GM21526 (cell line): ENCODE results near the gene KDM4C.
"Not testable (repeated sequence)": the region's sequence is repeated elsewhere in the genome, so short reads cannot be mapped to it uniquely, and the experiment has no call there.

Experiments
- ATAC-seq: cut with Tn5 transposase; IDR thresholded peaks from one replicate; pipeline ENCODE4 v1.9.1; 2021; ENCODE audit warnings: moderate library complexity; ENCODE audit not compliant: unreplicated experiment, low FRiP score

KDM4C gene

DNA sequence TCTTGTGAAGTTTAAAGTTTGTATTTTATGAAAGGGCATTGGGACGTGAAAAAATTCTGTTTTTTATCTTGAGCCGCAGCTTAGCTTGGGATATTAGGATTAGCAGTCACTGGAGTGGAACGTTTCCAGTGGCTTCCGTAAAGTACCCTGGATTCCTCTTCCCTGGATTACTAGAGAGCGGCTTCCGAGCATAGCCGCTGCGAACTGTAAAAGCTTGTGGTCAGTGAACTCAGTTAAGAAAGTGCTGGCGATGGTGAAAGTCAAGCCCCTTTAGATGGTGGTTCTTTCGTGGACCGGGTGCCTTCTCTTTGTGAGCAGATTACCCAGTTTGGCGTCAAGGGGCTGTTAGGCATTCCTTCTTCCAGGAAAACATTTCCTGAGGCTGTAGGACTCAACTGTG lies 168.1 kb downstream of the KDM4C start:
- ATAC-seq, result no peak

DNA sequence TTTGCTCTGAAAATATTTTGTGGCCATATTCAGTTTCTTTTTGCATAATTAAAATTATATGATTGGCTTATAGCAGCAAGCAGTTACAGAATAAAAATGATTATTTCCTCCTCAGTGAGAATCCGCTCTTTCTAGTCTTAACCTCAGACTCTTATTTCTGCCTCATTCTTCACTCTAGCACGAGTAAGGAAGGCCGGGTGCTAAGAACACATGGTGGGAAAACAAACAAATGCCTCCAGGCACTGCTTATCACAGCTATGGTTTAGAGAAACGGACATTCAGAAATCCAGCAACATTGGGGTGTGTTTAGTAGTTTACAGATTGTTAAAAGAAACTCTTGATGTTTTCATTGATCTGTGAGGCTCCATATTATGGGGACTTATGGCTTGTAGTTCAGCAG lies 168.7 kb downstream of the KDM4C start:
- ATAC-seq, result no peak

DNA sequence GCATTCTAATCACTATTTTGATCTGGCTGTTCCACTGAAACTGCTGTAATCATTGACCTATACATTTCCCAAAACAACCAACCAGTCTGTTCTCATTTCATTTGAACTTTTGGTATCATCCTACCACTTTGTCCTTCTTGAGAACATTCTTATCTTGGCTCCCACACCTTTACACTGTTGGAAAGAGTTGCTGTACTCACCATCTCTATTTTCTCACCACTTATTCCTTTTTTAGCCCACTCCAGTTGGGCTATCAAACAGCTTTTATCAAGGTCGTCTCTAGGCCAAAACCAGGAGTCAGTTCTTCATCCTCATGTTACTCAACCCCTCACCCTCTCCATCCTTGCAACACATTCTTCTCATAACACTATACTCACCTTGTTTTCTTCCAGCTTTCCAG lies 170.1 kb downstream of the KDM4C start:
- no peak for ATAC-seq

DNA sequence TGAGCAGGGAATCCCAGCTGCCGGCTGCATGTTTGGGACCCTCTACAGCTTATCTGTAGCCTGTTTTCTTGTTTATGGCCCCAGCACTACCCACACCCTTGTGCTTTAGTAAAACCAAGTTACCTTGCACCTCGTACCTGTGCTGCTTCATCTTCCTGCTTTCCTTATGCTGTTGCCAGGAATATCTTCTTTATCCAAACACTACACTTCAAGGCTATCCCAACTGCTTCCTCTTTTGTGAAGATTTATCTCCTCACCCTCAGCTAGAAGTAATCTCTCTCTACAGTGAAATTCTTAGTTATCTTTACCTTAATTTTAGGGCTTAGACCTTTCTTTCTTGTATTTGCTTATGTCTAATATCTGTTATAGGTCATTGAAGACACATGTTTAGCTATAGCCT lies 171.1 kb downstream of the KDM4C start:
- no peak for ATAC-seq

DNA sequence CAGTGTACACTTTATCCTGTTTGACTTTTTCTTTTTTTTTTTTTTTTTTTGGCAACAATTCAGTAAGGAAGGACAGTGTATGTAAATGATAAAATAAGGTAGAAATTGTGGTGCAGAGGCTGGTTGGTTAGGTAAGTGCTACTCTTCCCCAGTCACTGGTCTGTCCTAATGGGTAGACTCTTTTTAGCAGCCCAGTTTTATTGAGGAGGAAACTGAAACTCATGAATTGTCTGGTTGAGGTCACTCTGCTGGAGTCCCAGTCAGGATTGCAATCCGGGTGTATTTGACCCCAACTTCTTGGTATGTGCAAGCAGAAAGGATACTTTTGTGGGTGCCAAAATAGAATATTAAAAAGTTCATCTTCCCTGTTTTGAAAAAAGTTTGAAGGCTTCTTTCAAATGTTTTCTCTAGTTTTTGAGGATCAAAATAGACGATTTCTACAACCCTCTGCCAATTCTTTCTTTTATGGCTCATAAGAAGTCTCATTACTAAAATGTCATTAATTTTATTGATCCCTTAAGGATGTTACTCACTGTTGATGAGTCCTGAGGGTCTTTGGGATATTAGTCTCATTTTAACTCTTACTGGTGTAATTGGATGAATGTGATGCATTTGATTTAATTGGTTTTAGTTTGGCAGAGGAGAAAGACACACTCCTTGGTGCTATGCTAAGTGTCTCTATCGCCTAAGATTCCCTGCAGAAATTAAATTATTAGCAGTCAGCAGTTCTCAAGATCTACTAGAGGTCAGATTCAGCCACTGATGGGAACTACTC lies 171.9 kb downstream of the KDM4C start:
- no peak for ATAC-seq

DNA sequence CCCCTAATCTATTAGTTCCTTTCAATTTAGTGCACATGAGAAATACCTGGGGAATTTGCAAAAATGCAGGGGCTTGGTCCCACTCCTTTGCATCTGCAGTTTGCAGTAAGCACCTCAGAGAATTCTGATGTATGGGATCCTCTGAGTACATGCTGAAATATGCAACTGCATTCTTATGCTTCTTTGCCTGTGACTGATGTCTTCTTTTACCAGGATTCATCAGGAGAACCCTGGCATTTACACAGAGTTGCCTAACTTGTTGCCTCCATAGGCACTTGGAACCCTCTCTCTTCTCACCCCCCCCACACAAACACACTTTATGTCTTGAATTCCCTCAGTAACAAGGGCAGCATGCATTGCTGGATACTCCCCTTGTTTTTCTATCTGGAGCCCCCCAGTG lies 173.1 kb downstream of the KDM4C start:
- ATAC-seq, result no peak

DNA sequence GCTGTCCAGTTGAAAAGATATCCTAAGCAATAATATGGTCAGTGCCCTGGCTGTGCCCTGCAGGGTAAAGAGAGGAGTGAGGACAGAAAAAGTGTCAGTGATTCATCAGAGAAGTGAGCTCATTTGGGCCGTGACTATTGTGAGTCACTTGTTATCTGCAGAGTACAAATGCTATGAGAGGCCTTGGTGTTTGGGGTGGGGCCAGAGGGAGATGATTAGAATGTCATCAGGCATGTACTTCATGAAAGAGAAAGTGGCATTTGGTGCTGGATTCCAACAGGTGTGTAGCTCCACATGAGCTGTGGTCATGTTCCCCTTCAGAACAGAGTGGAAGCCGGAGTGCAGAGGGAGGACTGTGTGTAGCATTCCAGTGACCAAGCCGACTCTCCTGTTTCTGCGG lies 174.1 kb downstream of the KDM4C start:
- no peak for ATAC-seq

DNA sequence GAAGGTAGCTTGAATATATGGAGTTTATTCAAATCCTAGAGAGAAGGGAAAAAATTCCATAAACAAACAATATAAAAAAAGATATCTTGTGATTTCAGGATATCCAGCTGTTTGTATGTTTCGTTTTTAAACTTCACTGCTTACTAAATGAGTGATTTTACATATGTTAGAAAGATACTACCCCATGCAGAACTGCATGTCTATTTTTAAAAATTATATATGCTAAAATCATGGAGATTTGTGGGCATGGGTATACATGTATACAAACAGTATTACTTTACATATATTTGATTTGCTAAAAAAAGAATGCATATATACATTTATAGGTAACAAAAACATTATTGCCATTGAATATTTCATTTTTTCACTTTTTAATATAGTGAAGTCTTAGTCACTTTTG lies 178.3 kb downstream of the KDM4C start:
- no peak for ATAC-seq

DNA sequence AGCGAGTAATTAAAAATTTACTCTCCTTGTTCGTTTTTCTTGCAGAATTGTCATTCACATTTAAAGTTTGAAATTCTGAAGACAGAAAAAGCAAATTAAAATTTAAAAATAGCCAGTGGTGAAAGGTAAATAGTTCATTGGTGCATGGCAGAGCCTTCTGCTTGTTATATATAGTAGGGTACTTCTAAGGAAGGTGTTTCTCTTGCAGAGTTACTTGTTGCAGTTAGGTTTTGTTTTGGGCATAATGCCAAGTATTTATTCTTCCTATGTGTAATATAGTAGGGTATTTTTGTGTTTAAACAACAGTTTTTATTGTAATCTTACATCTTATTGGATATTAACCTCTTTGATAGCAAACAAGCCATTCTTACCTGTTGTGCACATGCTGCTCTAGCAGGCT lies 179.4 kb downstream of the KDM4C start:
- ATAC-seq, result no peak

DNA sequence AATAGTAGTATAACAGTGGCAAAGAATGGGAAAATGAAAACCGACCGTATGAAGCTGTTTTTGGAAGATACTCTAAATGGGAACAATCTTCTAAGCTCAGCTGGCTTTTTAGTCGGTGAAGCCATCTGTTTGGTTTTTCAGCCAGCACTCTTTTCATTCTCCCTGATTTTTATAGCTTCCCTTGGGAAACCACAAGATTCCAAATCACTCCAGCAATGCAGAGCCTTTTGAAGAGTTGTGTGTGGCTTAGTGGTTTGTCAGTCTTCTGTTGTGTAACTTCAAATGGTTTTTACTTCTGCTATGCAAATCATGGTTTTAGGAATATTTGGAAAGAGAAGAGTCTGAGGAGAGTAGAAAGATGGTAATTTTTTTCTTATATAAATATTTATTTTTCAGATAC lies 180.7 kb downstream of the KDM4C start:
- ATAC-seq, result no peak

DNA sequence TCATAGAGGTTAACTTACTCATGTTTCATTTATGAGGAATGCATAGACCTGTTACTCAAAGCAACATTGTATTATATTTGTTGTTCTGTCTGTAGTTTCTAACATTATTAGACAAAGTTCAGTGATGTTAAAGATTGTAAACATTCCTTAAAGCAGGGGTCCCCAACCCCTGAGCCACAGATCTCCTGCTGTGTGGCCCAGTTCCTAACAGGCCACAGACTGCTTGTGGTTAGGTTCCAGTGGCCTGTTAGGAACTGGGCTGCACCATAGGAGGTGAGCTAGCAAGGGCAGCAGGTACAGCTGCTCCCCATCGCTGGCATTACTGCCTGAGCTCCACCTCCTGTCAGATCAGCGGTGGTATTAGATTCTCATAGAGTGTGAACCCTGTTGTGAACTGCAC lies 181.1 kb downstream of the KDM4C start:
- ATAC-seq, result no peak

DNA sequence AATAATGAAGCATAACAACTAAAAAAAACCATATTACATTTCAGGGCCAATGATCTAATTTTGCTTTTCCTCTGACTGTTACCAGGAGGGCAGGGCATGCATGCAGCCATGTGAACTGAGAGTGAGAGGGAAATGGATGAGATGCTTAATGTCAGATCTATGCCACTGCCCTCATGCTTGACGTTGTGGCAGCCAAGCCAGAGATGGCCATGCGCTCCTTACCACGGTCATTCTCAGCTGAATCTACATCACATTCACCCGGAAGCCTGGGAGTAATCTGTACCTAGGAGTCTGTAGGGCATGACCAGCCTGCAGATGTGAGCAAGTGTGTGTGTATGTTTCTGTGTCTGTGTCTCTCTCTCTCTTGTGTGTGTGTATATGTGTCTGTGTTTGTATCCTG lies 183.7 kb downstream of the KDM4C start:
- no peak for ATAC-seq

DNA sequence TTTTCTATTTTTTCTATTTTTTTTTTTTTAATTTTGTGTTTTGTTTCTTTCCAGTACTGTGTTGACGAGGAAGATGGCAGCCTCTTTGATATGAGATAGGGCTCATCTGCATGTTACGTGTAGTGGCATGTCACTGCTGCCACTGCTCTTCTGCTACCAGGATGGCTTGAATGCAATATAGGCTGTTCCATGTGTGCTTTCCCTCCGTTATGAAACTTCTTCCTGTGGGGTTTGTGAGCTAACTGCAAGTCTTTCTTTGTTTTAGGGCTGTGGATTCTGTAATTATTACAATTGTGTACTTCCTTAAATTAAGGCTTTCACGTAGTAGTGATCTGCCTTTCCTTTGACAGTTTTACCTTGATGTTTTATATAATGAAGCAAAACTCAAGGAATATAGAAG lies 184.6 kb downstream of the KDM4C start:
- ATAC-seq, result no peak

DNA sequence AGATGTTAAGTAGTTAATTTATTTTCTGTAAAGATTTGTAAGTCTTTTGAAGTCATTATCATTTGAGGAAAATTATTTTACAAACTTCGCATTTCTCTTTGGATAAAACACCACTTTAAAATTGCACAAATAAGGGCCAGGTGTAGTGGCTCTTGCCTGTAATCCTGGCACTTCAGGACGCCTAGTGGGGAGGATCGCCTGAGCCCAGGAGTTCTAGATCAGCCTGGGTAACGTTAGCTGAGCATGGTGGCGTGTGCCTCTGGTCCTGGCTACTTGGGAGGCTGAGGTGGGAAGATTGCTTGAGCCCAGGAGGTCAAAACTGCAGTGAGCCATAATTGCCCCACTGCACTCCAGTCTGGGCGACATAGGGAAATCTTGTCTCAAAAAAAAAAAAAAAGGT lies 185.5 kb downstream of the KDM4C start:
- no peak for ATAC-seq

DNA sequence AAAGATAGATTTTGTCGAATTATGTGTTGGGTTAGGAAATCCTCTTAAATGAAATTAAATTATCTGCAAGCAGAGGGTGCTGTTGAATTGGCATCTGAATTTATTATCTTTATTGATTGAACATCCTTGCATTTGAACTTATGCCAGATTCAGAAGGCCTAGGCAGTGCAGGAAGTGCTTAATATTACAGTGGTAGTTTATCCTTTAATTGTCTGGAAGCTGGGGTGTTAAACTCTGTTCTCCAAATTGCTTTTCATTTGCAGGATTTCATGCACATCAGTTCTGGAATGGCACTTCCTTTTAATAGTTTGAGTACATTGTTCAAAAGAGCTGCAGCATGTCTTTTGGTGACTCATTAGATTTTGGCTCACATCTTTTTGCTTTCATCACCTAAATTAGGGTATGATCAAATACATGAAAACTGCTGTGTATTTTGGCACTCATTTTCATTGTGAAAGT lies 186.3 kb downstream of the KDM4C start:
- ATAC-seq, result no peak

DNA sequence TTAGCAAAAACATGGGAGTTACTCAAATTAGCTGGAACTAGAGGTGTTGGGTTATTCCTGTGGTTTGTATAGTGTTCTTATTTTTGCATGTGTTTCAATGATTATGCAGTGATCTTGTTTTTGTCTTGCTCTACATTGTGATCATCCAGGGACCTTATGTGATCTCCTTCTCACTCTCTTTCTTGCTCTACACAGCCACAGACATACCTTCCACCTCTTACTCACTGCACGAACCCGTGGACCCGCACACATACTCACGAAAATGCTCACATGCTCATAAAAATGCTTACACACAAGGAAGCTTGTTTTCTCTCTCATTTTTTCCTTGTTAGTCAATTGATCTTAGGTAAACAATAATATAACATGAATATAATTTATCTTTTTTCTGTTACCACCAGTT lies 187.1 kb downstream of the KDM4C start:
- no peak for ATAC-seq

DNA sequence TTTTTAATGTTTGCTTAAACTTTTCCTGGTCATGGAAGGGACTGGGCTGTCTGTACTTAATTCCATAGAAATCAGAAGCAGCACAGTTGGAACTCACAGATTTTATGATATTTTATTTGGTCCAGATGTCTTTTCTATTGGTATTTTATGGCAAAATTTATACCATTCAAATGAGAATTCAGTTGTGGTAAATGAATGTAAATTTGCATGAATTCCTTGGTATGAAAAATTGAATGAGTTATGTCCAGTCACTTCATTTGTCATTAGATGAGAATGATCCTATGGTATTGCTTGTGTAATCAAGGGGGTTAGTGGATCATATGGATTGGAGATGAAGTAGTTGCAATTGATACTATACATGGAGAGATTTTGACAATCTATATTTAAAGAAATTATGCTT lies 188.0 kb downstream of the KDM4C start:
- no peak for ATAC-seq

DNA sequence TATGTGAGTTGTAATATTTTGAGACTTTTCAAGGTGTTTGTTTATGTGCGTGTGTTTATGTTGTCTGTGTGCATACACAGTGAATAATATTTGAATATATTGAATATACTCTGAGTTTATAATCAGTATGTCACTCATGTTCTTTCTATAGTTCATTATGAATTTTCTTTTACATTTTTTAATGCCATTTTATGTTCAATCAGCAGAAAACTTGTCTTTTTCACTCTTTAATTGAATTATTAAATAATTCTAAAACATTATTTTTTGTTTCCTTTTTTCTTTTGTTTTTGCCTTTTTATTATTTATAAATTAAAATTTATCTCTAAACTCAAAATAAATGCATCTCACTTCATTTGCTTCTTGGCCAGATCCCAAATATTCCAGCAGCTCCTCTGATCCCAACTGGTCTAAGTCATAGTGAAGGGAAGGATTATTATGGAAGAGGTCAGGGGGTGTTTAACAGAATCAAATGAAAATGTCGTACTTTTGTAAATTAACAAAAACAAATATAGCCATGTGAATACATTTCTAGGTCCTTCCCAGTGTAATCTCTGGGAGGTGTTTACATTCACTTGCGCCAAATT lies 188.9 kb downstream of the KDM4C start:
- ATAC-seq, result no peak

DNA sequence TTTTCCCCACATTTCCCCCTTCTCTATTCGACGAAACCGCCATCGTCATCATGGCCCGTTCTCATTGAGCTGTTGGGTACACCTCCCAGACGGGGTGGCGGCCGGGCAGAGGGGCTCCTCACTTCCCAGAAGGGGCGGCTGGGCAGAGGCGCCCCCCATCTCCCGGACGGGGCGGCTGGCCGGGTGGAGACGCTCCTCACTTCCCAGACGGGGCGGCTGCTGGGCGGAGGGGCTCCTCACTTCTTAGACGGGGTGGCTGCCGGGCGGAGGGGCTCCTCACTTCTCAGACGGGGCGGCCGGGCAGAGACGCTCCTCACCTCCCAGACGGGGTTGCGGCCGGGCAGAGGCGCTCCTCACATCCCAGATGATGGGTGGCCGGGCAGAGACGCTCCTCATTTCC lies 191.1 kb downstream of the KDM4C start:
- ATAC-seq, result not testable (repeated sequence)

DNA sequence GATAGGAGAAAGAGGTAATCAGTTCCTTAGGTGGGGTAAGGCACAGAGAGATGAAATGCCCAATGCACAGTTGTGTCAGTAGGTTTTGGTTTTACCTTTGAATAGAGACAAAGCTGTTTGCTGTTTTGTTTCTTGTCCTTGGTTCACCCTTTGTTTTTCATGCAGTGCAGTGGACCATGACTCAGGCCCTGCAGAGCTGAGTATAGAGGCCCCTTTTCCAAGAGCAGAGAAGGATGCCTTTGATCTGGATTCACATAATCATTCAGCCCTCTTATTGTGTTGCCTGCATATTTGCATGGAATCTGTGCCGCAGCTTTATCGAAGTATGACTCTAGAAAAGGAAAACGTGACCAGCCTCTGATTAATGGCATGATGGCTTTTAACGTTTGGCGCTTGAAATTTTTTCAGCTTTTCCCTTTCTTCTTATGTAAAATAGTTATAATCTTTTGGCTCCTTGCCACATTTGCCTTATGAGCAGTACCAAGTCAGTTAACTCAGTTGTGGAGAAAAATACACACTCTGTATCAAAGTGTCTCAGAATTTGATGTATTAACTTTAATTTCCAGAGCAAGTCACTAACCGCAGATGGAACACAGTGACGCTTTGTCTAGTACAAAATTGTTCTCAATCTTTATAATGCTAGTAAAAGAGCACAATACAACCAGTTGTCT lies 197.6 kb downstream of the KDM4C start:
- ATAC-seq, result no peak

DNA sequence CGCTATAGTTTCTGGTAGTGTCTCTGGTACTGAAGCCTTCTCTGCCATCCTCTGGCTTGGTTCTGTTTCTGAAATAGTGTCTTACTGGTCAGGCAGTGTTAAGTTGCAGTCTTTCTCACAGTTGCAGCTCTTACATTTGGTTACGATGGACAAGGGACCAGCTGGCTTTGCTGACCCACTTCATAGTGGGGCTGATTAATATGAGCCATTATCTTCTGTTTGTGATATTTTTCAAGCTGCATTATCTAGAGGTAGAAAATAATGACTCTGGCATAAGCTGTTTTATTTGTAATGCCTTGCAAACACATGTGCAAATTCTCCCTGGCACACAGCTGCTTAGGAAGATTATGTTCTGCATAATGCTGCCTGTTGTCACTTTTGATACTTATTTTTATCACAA lies 199.1 kb downstream of the KDM4C start:
- no peak for ATAC-seq
